ENCODE measurements around the gene RPL38. TPM values are rescaled to one million over a fixed set of nuclear protein-coding genes. Genes with fewer than 3 reads are reported as not detected.

Gene RPL38
- total RNA-seq, 3 donors from 2014 or later = 304 to 570 (median 471) TPM

- no peaks in the 10 kb centered on the region for H3K9me3 ChIP-seq
- TF ChIP-seq POLR2A (IDR thresholded peaks at IDR 0.05) = no peak
- no peak for TF ChIP-seq CTCF (IDR thresholded peaks at IDR 0.05)
- TF ChIP-seq POLR2AphosphoS5 (IDR thresholded peaks at IDR 0.05) = no peak
- H3K27me3 ChIP-seq = peaks cover 0 to 1% of the 10 kb centered on the region in 2 donors
- no peak overlapping the region for H3K27ac ChIP-seq
- no peak overlapping the region for H3K4me3 ChIP-seq
- no peak for DNase-seq (ENCODE audit: low spot score in 2 of 2)
- intact Hi-C loops (cut with DNase I; ENCODE audit: low total_unique reads) = no loop called here
- no peaks in the 10 kb centered on the region for H3K36me3 ChIP-seq
- H3K4me1 ChIP-seq = peaks cover 0 to 20% of the 10 kb centered on the region in 2 donors
Observed at GRCh38 chr17:74206332-74206818, 2.9 kb downstream of the RPL38 start.

DNA sequence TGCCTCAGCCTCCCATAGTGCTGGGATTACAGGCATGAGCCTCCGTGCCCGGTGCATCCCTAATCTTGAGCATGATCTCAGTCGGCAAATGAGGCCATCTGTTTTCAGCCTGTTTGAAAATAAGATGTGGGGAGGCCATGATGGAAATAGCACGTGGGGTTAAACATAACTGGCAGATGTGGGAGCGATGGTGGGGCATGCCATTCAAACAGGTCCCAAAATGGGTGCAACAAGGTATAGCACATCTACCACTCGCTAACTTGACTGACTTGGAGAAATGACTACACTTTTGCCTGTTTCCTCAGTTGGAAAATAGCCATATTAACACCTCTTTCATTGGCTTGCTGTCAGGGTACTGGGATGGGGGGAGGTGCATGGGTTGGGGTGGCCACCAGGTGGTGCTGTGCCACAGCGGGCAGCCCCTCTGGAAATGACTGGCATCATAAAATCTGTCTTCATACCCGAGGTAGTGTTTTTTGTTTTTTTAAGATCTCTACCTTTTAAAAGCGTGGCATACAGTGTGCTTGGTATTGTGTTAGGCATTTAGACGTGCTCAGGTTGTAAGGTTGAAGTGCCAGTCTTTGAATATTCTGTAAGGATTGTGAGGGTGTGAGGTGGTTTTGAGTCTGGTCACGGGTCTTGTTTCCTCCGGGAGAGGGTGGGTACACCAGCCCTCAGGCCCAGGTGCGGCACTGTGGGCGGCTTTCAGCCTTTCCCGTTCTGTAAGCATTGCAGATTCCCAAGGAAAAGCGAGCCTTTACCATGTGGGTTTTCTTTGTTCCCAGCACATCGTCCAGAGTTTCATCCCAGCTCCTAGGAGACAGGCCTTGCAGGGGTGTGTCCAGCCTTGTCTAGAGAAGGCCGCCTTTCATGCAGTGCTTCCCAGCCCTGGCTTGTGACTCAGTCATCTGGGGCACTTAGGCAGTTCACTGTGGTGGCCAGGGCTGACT, 7.0 kb downstream of the RPL38 start:
- Histone ChIP-seq H3K4me1 (peaks cover 4 to 21% of the 10 kb centered on the region in 2 donors), H3K36me3 (no peaks in the 10 kb centered on the region), H3K4me3 (no peak overlapping the region), H3K27ac (no peak overlapping the region), H3K9me3 (no peaks in the 10 kb centered on the region), H3K27me3 (no peaks in the 10 kb centered on the region)
- TF ChIP-seq POLR2AphosphoS5 (IDR thresholded peaks at IDR 0.05) (no peak), CTCF (IDR thresholded peaks at IDR 0.05) (peak; percentile 89 to 92 (median 89))
- intact Hi-C loops (cut with DNase I; ENCODE audit: low total_unique reads) = no loop called here
- peak; percentile 53 to 74 for DNase-seq (ENCODE audit: low spot score in 2 of 2)

GRCh38 chr17:74211141-74211911, 7.8 kb downstream of the RPL38 start:
- Histone ChIP-seq H3K27ac (no peak overlapping the region), H3K4me3 (peak overlapping the region in 2 of 3 donors; percentile 62 to 75), H3K36me3 (no peaks in the 10 kb centered on the region), H3K9me3 (no peaks in the 10 kb centered on the region), H3K4me1 (peaks cover 4 to 17% of the 10 kb centered on the region in 2 donors), H3K27me3 (no peaks in the 10 kb centered on the region)
- intact Hi-C loops (cut with DNase I; ENCODE audit: low total_unique reads) = no loop called here
- TF ChIP-seq CTCF (IDR thresholded peaks at IDR 0.05) (no peak), POLR2A (IDR thresholded peaks at IDR 0.05) (no peak), POLR2AphosphoS5 (IDR thresholded peaks at IDR 0.05) (no peak)
- no peak for DNase-seq (ENCODE audit: low spot score in 2 of 2)

DNA sequence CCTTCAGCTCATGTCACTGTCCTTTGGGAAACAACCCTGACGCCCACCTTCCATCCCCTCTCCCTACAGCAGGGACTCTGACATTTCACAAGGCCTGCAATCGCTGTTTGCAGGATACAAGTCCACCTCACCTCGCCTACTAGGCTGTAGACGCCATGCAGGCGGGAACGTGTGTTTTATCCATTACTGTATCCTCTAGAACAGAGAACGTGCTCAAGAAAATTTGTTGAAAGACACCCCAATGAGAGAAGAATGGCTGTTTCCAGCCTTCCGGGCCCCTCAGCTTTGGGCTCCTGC, 8.4 kb downstream of the RPL38 start:
- Histone ChIP-seq H3K27me3 (no peaks in the 10 kb centered on the region), H3K4me1 (peaks cover 4 to 17% of the 10 kb centered on the region in 2 donors), H3K27ac (no peak overlapping the region), H3K4me3 (peak overlapping the region; percentile 45 to 75 (median 62)), H3K9me3 (no peaks in the 10 kb centered on the region), H3K36me3 (no peaks in the 10 kb centered on the region)
- TF ChIP-seq POLR2AphosphoS5 (IDR thresholded peaks at IDR 0.05) (no peak), CTCF (IDR thresholded peaks at IDR 0.05) (no peak), POLR2A (IDR thresholded peaks at IDR 0.05) (no peak)
- no peak for DNase-seq (ENCODE audit: low spot score in 2 of 2)
- intact Hi-C loops (cut with DNase I; ENCODE audit: low total_unique reads) = no loop called here
